GM21390 (cell line): Measurements from ENCODE around the gene TBCD.

Experiments
- ATAC-seq: cut with Tn5 transposase; IDR thresholded peaks from one replicate; pipeline ENCODE4 v1.9.1; 2021; ENCODE audit not compliant: unreplicated experiment

TBCD gene

GRCh38 chr17:82900741-82901140, 148.9 kb downstream of the TBCD start:
- ATAC-seq, result no peak

GRCh38 chr17:82901356-82901755, 149.5 kb downstream of the TBCD start:
- ATAC-seq, result no peak

GRCh38 chr17:82901856-82902255, 150.0 kb downstream of the TBCD start:
- ATAC-seq, result no peak

GRCh38 chr17:82902972-82903874, 151.4 kb downstream of the TBCD start:
- no peak for ATAC-seq

- ATAC-seq, result no peak
Observed at GRCh38 chr17:82905130-82905529, 153.3 kb downstream of the TBCD start.

- ATAC-seq, result no peak
Observed at GRCh38 chr17:82907797-82908542, 156.1 kb downstream of the TBCD start.

GRCh38 chr17:82908543-82909160, 156.8 kb downstream of the TBCD start:
- no peak for ATAC-seq

- no peak for ATAC-seq
Observed at GRCh38 chr17:82909322-82909904, 157.5 kb downstream of the TBCD start.

GRCh38 chr17:82910041-82910481, 158.2 kb downstream of the TBCD start:
- no peak for ATAC-seq

- ATAC-seq, result no peak
Observed at GRCh38 chr17:82910770-82911169, 158.9 kb downstream of the TBCD start.

- no peak for ATAC-seq
Observed at GRCh38 chr17:82911822-82912221, 160.0 kb downstream of the TBCD start.

GRCh38 chr17:82912484-82913089, 160.7 kb downstream of the TBCD start:
- ATAC-seq, result no peak

- ATAC-seq, result no peak
Observed at GRCh38 chr17:82913304-82914043, 161.6 kb downstream of the TBCD start.

GRCh38 chr17:82914375-82914774, 162.5 kb downstream of the TBCD start:
- ATAC-seq, result no peak

GRCh38 chr17:82915010-82915756, 163.3 kb downstream of the TBCD start:
- no peak for ATAC-seq

GRCh38 chr17:82915757-82916027, 163.8 kb downstream of the TBCD start:
- no peak for ATAC-seq

GRCh38 chr17:82917699-82918345, 166.0 kb downstream of the TBCD start:
- ATAC-seq, result no peak

GRCh38 chr17:82918508-82918907, 166.6 kb downstream of the TBCD start:
- no peak for ATAC-seq

GRCh38 chr17:82920150-82920549, 168.3 kb downstream of the TBCD start:
- ATAC-seq, result no peak
